ENCODE measurements around the gene PFKP.

PFKP gene

DNA sequence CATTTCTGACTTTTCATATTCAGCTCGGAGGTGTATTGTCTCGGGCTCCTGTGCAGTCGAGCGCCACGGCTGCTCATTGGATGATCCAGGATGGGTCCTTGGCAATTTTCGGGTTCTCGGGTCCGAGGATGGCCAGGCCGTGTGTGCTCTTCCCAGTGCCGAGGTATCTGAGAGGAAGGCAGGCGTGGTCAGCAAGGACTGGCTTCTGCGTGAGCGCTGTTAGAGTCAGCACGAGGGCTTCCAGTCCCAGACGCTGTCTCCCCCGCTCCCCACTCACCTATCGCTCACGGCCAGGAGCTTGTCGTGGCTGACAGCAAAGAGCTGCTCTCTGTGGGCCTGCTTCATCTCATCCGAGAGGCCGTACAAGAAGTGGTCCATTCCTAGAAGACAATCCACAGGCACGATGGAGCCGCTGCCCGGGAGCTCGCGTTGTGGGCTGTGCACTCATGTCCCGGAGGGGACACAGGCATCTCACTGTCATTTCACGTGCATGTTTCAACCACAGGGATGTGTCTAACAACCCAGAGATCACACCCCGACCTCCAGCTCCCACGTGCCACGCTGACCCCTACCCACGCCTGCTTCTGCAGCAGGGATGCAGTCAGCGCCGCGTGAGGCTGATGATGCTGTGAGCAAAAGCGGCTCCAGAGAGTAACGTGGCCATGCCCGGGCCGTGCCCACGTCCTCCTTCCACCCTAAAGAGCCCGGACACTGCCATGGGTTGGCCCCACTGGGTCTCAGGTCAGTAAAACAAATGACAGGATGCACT is 70.8 kb downstream of the PFKP start:
- no peak for DNase-seq

DNA sequence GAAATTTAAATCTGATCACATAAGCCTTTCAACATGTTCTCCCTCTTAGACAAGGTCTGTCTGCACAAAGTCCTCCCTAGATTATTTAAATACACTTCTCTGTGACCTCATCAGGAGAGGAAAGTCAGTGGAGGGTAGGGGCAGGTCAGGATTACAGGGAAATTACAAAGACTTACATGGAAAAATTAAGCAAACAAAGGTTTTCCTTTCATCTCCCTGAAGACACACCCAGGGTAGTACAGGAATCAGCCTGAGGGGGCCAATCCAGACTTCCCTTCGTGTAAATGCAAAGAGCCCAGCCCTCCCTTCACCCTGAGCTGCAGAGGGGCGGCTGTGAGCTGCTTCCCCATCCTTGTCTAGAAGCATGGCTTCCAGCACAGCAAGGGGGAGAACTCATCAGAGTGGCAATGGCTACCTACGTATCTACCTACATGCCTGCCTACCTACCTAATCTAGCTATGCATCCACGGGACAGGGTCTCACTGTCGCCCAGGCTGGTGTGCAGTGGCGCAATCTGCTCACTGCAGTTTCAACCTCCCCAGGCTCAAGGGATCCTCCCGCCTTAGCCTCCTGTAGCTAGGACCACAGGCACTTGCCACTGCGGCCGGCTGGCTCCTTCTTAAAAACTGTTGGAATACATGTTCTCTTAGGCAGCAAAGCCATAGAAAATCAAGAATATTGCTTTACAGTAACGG is 72.0 kb downstream of the PFKP start:
- no peak for DNase-seq

DNA sequence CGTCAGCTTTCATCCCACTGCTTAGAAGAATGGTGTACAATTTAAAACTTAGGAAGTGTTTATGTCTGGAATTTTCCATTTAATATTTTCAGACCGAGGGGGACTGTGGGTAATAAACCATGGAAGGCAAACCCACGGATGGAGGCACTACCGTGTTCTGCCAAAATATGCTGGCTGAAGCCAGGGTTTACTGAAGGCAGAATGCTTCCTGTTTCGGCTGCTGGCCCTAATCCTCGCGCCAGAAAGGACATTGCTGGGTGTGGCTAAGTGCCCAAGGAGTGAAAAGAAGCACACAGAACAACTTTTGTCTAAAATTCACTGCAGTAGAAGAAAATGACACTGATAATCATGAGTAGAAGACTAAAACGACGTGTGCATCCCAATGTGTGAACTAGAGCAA is 72.9 kb downstream of the PFKP start:
- DNase-seq, result no peak

DNA sequence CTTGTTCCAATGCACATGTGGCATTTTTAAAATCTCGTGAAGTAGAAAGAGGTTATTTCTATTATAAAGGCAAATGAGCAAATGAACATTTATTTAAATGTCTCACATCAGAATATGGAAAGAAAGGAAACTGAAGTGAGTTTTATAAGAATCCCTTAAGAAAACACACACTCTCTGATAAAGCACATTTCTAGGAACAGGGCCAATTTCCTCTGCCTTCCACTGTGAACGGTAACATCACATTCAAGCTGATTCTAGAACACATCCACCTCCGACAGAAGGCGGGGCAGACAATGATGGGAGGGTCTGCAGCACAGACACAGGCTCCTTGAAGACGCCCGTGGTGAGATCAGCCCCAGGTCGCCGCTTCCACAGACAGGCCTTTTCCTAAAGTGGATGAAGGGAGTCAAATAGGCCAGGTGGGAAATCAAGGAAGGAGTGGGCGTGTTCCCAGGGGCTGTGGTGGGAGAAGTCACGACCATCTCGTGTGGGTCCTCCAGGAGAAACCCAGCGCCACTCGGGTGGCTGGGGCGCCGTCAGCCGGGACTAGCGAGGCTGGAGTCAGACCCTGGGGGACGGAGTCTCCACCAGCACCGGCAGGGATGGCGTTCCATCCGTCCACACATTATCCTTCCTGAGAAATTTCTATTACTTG is 74.1 kb downstream of the PFKP start:
- no peak for DNase-seq

DNA sequence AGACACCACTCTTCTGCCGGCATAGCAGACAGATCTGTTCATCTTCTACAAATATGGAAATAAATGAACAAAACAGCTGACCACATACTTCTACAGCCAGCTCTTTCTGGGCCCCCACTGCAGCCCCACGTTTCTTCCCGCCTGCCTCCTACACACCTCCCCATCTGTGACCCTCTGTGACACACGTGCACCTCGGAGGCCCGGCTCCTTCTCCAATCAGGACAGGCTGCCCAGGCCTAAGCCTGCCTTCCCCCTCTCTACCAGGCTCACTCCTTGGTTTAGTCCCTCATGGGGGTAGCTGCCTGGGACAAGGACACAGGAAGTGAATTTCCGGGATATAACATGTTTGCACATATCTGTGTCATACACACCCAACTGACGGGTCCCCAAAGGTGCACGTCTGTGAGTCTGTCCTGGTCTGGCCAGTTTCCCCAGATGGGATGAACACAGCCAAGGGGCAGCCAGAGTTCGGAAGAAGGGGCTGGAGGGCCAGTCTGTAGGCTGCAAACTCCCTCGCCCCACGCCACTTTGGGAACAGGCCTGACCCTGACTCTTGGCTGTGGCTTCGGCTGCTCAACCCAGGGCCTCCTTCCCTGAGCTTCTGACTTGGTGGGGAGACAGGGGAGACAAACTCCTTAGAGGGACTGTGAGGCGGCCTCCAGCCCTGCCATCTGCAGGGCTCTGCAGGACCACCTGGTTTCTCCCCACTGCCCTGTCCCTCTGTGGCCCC is 75.0 kb downstream of the PFKP start:
- DNase-seq, result no peak

DNA sequence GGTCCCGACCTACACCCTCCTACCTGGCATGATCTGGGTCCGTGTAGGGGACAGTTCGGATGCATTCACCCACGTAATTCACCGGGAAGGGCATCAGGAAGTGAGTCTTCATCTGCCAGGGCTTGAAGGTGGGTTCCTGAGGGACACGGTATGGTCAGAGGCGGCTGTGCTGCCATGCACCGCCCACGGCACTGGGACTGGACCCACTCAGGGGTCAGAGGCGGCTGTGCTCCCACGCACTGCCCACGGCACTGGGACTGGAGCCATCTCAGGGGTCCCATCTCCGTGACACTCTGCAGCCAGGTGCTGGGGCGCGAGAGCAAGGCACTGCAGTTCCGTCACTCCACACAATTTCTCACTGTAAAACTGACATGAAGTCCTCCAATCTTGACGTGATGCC is 76.0 kb downstream of the PFKP start:
- DNase-seq, result no peak

DNA sequence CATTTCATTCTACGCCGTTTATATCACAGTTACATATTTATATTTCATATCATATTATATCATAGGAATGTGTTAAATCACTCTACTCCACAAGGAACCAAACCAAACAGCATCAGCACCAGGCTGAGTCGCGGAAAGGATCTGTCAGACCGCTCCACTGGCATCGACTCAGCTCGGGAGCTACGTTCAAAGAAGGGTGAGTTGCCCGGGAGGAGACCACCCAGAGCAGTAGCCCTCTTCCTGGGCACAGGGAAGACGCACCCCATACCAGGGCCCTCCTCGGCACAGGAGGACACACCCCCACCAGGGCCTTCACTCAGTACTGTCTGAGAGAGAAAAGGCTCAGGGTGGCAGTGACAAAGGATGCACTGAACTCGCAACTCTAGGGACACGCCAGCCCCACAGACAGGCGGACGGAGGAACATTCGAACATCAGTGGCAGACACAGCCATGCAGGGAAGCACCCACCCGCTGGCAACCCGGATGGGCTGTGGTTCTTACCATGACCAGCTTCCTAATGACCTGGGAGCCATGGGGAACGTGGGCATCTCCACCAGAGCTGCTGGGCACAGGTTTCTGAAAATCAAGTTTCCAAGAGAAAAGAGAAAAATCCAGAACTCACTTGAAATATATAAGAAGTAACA is 76.6 kb downstream of the PFKP start:
- DNase-seq, result no peak

DNA sequence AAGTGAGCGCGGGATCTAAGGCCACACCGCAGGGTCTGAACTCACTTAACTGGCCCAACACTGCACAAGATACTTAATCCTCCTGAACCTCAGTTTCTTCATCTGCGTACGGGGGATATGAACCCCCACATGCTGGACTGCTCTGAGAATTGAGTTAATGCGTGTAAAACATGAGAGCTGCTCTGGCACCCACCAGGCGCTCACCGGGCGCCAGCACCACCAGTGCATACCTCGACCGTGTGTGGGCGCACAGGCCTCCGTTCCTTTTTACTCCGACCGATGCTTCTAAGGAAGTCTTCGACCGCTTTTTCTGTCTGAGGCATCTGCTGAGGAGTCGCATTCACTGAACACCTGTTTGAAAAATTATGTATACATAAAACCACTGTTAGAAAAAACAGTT is 78.0 kb downstream of the PFKP start:
- no peak for DNase-seq

DNA sequence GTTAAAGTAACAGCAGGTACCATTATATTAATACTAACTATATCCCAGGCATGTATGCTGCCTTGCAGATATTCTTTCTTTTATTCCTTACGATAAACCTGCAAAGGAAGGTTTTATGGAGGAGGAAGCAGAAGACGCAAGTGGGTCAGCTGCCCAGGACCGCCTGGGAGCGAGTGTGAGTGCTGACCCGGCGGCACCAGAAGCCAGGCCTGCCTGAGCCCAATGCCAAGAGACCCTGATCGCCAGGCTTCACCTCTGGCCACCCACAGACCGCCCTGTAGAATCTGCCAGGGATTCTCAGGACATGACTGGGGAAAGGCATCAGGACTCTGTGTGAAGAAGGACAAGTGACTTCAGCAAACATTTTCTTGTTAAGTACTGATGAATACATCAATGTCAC is 78.9 kb downstream of the PFKP start:
- DNase-seq, result no peak

DNA sequence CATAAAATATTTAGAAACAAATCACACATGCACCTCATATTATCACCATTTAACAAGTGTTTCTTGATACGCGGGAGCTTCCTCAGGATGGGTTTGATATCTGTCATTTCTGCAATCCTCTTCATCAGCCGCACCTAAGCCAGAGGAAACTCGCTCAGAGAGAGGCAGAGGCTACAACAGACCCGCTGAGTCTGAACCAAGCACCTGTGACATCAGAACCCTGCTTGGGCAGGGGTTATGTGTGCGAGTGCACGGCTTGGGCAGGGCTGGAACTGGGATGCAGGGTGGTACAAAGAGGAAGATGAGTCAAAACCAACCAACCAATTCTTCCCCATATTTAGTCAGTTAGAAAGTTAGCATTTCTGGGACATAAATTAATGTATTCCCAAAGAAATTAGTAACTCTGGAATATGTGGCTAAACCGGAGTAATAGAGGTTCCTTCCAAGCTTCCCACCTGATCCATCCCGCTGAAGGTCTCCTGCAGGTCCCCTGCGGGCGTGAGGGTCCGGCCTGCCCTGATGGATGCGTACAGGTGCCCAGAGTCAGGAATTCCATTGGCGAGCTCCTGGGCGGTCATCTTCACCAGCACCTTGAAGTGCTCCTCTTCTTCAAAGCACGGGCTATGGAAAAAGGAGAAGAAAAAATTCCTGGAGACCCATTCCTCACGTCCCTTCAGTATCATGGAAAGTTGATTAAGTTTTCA is 79.9 kb downstream of the PFKP start:
- DNase-seq, result no peak

DNA sequence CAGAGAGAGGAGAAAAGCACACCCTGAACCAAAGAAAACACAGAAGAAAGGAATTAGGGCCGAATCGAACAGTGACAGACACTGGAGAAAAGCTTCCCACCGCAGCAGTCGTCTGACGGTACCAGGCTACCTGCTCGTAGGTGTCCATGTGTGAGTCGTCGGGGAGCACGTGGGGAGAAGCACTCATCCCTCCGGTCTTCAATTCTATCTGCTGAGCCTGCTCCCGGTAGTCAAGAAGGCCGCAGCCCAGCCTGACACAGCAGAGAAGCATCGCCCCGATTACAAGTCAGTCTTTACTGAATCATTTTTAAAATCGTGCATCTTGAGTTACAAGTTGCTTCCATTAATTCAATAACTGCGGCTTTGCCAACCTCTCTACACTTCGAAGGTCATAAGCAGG is 80.7 kb downstream of the PFKP start:
- no peak for DNase-seq

DNA sequence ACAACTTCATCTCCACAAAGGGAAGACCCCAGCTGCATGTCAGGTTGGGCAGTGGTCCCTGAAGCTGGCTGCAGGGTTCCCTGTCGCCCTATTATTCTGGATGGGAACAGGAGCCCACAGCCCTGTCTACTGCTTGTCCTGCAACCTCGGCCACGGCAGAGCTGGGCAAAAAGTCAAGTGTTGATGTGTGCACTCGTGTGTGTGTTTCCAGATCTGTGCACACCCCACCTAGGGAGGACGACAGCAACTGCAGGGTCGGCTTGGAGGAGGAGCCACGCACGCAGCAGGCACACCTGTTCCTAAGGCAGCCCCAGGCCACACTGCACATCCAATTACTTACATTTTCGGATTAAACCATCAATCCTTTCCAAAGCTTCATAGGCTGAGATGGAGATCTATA is 81.6 kb downstream of the PFKP start:
- no peak for DNase-seq

DNA sequence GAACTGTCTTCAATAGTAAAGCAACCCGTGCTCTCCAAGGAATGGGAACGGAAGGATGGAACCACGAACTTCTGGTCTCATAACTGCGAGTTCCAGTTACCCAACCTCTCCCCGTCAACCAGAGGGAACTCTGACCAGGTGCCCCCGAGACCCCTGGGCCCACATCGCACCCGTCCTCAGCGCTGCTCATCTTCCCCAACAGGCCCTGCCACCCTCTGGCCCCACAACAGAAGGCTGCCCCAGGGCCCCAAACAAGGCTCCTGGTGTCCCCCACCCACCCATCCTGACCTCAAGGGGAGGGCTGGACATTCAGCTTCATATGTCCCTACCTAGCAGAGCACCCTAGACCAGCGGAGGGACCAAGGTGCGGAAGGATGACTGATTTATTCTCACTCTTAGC is 82.6 kb downstream of the PFKP start:
- DNase-seq, result no peak

DNA sequence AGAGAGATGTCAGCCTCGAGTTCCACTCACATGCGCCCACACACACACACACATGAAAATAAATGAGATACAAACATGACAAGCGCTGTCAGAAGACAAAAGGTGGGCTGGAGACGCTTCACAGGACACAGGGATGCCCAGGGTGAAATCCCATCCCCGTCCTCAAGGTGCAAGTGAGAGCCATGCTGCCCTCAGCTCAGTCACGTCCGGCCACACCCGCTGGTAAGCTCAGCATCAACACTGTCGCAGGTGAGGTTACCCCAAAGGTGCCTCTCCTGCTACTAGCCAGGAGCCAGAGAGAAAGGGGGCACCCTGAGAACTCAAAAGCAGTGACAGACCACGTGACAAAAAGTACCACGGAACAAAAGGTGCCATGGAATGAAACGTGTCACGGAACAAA is 83.0 kb downstream of the PFKP start:
- no peak for DNase-seq

DNA sequence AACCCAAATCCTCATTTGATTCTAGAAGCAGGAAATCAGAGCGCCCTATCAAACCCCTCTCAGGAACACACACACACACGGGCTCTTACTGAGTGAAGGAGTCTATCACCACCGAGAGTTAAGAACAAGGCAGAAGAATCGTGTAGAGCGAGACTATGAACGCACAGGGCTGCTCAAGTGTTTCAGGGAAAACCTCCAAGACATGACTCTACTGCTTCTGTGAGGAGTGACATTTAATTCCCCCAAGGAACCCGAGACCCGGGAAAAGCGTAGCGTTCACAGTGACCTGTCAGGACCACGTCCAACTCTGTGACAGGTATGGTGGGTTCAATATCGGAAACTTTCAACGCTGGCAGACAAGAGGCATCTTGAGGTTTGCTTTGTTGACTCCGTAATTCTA is 83.6 kb downstream of the PFKP start:
- no peak for DNase-seq

DNA sequence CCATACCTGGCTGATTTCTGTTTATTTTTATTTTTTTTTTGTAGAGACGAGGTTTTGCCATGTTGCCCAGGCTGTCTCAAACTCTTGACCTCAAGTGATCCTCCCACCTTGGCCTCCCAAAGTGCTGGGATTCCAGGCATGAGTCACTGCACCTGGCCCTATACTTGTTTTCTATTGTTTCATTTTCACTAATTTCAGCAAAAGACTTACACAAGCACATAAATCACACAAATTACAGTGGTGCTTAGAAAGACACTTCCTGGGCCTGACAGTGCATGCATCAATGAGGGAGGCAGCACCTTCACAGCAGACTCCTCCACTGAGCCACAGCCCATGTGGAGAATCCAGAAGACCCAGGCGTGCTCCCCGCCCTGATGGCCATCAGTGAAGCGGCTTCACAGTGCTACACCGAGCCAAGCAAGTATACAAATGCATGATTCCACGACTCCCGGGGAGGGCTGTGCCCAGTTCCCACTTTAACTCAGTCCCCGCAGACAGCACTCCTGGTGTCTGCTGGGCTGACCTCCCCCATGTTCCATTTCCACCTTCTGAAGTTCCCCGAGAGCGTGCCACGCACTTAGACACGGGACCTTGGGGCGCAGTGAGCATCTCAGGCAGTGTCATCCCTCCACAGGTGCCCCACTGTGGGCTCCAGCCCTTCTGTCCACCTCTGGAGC is 84.7 kb downstream of the PFKP start:
- no peak for DNase-seq

DNA sequence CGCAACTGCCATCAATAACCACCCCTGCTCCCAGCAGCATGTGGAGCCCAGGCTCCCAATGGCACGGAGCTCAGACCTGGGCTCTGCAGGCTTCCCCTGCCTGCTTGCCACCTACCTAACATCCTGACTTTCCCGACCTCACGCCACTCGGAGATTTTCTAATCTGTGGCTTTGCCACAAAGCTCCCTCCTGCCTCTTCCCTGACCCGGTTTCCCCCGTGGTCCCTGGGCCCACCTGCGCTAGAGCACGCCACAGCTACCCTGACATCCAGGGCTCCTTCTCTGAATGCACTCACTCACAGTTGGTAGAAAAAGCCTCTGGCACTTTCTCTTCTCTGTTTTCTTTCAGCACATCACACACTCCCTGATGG is 85.2 kb downstream of the PFKP start:
- DNase-seq, result no peak

DNA sequence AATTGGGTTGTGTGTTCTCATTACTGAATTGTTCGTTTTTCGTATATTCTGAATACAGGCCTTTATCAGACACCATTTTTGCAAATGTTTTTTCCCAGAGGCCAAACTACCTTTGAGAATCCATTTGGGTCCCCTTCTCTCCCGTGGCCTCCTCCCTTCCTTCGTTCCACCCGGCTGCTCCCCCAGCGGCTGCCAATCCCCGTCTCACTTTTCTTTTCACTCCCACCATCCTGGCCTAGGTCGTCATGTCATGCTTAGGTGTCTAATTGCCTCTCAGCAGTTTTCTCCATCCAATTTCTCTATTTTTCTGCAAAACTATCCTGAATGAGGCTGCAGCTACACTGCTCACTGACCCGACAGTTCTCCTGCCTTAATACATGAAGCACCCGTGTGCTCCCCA is 87.3 kb downstream of the PFKP start:
- DNase-seq, result no peak

DNA sequence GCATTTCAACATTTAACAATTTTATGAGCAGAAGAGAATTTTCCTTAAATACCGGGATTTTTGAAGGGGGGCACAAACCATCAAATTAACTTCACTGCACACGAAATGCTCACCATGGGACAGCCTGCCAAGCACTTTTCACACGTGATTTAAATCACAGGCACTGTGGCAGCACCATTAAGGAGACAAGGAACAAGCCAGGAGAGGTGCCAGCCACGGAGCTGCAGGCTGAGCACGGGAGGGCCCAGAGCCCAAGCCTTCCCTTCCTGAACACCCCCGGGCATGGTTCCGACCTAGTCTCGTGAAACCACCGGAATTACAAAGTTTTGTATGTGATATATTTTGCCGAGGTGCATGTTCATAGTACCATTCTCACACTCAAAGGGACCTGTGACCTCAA is 91.8 kb downstream of the PFKP start:
- DNase-seq, result no peak

DNA sequence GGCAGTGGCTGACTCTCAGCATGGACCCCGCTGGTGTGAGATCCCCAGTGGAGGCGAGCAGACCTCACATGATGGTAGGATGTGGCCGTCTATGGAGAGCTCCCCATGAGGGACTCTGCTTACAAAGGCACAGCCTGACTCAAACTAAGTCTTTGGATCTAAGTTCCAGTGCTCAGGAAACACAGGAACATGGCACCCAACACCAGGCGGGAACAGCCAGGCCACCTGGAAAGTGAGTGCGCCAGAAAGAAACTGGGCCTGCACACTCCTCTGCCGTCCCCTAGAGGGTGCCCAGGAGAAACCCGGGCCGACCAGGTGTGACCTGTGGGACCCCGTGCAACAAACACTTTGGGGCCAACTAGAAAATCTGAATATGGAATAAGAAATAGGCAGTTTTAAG is 95.2 kb downstream of the PFKP start:
- DNase-seq, result no peak

DNA sequence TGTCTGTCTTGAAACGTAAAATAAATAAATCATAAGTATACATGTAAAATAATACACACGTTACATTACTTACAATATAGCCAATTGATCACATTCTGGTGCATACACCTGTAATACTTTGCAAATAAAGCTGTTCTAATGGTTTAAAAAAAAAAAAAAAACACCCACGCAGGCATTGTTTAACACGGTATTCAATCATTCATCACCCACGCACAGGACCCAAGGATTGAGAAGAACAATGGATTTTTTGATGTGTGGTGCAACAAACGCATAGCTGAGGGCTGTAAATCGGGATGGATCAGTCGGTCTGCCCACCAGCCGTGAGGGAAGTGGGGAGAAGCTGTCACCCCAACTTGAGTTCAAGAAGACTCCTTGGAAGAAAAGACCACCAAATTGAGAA is 96.5 kb downstream of the PFKP start:
- no peak for DNase-seq

DNA sequence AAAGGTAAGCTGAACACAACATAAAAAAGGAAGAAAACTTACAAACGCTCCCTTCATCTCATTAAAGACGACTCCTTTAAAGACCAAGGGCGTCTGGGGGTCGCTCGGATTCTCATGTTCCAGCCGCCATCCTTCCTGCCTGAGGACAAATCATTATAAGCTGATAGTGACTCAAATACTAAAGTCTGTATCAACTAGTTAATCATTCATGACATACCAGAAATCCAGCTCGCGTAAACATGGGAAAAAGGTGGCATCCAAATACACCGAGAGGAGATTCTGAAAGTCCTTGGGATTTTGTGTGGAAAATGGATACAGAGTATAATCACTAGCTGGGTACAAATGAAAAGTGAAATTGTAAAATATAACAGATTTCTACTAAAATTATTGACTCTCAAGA is 97.8 kb downstream of the PFKP start:
- DNase-seq, result no peak

Measured in stimulated activated CD4-positive, alpha-beta T cell treated with anti-CD3 and anti-CD28 coated beads, Interleukin-2, amount 100 ng/mL, for 24 hours (primary cell).